ENCODE results near the gene TMEM240.
"Not testable (repeated sequence)": the region's sequence is repeated elsewhere in the genome, so short reads cannot be mapped to it uniquely, and the experiment has no call there.

The TMEM240 gene

DNA sequence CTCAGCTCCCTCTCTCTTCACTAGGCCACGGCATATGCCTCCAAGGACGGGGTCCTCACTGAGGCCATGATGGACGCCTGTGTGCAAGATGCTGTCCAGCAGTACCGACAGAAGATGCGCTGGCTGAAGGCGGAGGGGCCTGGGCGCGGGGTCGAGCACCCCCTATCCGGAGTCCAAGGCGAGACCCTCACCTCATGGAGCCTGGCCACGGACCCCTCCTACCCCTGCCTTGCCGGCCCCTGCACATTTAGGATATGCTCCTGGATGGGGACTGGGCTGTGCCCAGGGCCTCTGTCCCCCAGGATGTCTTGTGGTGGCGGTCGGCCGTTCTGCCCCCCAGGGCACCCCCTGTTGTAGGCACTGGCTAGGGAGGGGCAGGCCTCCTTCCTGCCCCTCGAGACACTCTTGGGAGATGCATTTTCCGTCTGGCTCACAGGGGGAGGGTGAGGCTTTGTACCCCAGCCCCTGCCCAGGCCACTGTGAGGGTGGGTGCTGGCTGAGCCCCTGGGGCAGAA lies 44.9 kb downstream of the TMEM240 start:
- DNase-seq (ENCODE audit: low spot score) = not testable (repeated sequence)

DNA sequence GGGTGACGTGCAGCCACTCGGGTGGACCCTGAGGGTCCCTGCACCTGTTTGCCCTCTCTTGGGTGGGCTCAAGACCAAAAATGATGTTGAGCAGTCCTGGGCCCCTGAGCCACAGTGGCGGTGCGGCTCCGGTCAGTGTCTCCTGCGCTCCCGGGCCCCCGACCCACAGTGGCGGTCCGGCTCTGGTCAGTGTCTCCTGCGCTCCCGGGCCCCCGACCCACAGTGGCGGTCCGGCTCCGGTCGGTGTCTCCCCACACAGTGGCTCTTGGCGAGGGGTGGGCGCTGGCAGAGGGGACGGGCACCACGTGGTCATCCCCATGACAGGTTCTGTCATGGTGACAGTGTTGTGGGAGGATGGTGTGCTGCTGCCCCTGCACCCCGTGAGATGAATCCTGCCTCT lies 46.1 kb downstream of the TMEM240 start:
- DNase-seq (ENCODE audit: low spot score) = not testable (repeated sequence)

DNA sequence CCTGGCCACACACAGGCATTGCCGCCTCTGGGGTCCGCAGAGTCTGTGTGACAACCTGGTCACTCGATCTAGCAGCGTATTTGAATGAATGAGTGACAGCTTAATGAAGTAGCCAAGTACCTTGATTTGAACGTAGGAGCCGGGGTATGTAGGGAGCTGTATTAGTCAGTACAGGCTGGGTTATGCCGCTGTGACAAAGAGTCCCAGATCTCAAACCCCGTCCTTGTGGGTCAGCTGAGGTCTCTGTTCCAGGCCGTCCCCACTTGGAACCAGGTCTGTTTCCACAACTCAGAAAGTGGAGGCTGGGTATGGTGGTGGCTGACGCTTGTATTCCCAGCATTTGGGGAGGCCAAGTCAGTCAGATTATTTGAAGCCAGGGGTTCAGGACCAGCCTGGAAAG lies 48.8 kb downstream of the TMEM240 start:
- no peak for DNase-seq (ENCODE audit: low spot score)

DNA sequence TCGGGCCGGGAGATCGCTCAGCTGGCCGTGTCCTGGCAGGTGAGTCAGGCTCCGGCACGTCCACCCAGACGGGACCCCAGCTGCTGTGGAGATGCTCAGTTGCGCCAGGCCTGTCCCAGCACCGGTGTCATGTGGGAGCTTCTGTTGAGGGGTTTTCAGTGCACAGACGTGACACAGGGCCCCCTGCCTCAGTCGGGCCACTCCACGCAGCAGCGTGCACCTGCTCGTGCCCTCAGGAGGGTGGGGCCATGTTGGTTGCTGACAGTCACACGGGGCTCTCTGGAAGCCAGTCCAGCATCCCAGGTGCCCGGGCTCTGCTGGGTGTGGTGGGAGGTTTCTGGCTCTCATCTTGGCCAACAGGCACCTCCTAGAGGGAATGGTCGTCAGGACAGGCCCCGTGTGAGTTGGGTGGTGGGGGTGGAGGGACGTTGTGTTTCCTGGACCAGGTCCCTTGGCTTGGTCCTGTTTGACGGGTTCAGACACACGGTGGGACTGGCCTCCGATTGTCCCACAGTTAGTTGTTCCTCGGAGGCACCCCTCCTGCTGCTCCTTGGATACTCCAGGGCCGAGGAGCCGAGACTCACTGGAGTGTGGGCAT lies 49.7 kb downstream of the TMEM240 start:
- no peak for DNase-seq (ENCODE audit: low spot score)

DNA sequence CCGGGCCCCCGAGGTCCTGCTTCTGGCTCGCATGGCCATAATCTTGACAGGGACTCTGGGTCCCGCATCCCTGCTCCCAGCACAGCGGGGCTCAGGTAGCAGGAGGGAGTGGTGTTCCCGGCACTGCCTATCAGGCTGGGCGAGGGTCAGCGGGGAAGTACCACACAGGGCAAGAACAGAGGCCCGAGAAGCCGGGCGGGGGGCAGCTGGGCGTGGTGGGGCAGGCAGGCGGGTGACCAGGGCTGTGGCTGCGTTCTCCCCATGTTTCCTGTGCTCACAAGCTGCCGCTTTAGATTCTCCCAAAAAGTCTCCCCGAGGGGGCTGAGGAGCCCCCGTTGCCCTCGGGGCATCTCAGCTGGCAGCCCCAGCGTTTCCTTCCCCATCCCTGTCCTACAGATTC lies 50.6 kb downstream of the TMEM240 start:
- no peak for DNase-seq (ENCODE audit: low spot score)

DNA sequence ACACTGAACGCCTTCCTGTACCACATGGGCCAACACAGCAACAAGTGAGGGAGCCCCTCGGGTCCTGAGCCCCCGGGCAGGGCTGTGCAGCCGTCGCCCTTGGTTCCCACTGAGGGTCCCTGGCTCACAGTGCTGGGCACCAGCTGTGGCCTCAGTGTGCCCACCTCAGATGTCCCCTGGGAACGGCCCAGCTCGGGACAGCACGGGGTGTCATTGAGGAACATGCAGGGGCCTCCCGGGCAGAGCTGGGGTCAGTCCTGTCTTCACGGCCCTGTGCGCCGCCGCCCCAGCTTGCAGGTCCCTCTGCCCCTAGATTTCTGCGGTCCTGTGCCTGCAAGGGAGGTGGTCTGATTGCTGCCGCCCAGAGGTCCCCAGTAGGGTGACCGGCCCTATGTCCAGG lies 51.2 kb downstream of the TMEM240 start:
- no peak for DNase-seq (ENCODE audit: low spot score)

DNA sequence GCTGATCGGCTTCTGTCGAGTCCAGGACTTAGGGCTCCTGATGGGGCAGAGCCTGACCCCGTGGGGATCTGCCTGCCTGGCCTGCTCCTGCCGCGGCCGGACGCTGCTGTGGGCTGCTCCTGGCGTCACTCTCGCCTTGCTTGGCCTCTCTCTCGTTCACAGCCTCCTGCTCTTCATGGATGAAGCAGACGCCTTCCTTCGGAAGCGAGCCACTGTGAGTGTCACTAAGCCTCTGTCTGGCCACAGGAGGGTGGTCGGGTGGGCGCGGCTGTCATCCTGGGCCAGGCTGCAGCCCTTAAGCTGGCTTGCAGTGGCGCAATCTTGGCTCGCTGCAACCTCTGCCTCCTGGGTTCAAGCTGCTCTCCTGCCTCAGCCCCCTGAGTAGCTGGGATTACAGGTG lies 52.7 kb downstream of the TMEM240 start:
- DNase-seq (ENCODE audit: low spot score) = no peak

DNA sequence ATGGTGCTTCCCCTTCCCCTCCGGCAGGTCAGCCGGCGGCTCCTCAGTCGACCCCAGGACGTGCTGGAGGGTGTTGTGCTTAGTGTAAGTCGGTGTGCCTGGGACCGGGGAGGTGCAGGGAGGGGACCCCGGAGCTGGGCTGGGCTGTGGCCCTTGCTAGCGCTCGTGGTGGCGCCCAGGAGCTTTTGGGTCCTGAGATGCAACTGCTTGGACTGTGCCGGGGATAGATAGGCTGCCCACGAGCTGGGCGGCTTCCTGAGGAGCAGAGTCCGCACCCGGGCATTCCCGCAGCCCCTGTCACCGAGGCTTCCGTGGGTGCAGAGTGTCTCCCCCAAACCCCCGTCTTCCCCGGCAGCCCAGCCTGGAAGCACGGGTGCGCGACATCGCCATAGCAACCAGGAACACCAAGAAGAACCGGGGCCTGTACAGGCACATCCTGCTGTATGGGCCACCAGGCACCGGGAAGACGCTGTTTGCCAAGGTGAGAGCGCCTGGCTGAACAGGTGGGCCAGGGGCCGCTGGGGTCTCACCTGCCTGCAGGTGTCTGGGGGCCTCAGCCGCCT lies 54.6 kb downstream of the TMEM240 start:
- DNase-seq (ENCODE audit: low spot score) = not testable (repeated sequence)

DNA sequence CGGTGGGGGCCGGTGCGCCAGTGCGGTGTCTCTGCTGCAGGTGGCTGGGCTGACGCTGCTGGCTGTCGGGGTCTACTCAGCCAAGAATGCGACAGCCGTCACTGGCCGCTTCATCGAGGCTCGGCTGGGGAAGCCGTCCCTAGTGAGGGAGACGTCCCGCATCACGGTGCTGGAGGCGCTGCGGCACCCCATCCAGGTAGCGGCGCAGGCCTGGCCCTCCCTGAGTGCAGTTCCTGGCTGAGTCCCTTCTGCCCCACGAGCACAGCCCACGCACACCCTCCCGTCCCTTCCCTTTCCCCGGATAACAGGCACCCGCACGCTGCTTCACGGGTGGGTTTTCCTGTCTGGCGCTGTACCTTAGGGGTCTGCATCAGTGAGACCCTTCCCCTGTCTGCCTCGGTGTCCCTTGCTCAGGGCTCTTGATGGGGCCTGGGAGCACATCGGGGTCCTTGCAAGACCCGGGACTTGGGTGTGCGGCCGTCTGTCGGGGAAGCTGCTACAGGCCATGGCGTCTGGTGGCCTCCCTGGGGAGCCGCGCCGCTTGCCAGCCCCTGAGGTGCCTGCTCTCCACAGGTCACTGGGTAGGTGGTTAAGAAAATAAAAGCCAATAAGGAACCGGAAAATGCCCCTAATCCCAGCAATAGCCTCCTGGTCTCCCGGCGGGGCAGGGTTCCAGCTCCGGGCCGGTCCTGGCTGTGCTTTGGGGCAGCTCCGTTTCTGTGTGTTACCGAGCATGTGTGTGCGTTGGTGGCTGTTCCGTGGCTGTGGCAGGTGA lies 55.3 kb downstream of the TMEM240 start:
- DNase-seq (ENCODE audit: low spot score) = not testable (repeated sequence)
